ENCODE data around the gene MLST8.

The MLST8 gene

DNA sequence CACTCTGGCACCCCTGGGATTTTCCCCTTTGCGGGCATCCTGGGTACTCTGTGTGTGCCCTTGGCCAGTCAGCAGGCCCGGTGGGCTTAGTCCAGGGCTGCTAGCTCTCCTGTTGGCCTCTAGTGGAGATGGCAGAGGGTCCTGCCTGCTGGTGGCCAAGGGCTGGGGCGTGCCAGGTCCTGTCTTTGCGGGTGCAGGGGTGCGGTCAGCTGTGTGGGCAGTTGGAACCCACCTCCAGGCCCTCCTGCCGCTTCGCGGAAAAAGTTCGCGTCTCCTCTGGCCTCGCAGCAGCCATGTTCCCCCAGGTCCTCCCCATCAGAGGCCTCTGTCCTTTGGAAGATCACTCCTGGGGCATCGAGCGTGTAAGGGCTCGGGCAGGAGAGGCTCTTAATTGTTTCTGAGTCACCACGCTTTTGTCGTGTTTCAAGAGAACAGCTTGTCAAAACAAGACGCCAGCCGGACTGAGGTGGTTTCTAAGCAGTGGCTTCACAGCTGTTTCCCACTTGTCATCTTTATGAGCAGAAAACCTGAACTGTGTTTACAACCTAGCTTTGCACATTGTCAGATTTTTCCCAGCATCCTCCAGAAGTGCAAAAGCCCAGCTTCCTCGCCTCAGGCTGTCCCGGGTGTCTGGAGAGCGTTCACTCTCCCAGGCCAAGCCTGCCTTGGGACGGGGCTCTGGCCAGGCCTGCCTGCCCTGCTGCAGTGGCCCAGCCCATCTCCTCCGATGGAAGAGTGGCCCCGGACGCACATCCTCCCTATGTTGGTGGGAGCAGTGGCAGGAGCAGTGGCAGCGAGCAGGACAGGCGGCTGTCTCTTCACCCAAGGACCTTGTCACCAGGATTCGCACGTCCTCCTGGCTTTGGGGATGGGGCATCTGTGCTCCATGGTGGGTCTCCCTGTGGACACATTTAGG, 26.0 kb downstream of the MLST8 start:
- Histone ChIP-seq H3K9ac (ENCODE audit: low read depth in 1 of 2, low read length in 2 of 2) (no peak overlapping the region), H3K27ac (ENCODE audit: low read depth, low read length) (no peak overlapping the region), H3K36me3 (ENCODE audit: control insufficient read depth in 1 of 2, insufficient read depth in 2 of 2, low read length in 2 of 2) (peaks cover 22 to 68% of the 10 kb centered on the region in 2 donors), H3K27me3 (ENCODE audit: control insufficient read depth in 1 of 2, insufficient read depth in 2 of 2, low read length in 2 of 2) (peaks cover 3 to 5% of the 10 kb centered on the region in 2 donors), H3K4me3 (ENCODE audit: low read depth in 1 of 2, low read length in 2 of 2) (no peak overlapping the region), H3K9me3 (ENCODE audit: control insufficient read depth in 1 of 2, low read length in 2 of 2) (no peaks in the 10 kb centered on the region), H3K4me1 (ENCODE audit: control insufficient read depth in 1 of 2, insufficient read depth in 2 of 2, low read length in 2 of 2) (peaks cover 2 to 5% of the 10 kb centered on the region in 2 donors)

DNA sequence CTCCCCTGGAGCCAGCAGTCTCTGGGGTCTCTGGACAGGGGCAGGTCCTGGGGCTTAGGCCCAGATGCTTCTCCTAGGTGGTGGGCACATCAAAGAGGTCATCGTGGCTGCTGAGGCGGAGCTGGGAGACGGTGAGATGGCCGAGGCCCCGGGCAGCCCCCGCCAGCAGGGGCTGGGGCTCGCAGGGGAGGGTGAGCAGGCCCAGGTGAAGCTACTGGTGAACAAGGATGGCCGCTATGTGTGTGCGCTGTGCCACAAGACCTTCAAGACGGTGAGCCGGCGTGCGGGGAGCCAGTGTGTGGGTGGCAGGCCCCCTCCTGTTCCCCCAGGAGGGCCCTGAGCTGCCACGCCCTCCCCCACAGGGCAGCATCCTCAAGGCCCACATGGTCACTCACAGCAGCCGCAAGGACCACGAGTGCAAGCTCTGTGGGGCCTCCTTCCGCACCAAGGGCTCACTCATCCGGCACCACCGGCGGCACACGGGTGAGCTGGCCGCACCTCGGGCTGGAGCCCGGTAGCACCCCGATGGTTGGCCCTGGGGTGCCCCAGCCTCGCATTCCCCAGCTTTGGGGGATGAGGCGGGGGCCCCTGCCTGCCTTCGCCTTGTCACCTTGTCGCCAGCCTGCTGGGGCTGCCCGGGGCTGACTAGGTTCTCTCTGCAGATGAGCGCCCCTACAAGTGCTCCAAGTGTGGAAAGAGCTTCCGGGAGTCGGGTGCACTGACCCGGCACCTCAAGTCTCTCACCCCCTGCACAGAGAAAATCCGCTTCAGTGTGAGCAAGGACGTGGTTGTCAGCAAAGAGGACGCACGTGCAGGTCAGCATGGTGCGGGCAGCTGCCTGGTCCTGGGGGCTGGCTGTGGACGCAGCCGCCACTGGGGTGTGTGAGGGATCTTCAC, 27.1 kb downstream of the MLST8 start:
- H3K27ac ChIP-seq (ENCODE audit: low read depth, low read length): no peak overlapping the region
- H3K27me3 ChIP-seq (ENCODE audit: control insufficient read depth in 1 of 2, insufficient read depth in 2 of 2, low read length in 2 of 2): peaks cover 5 to 7% of the 10 kb centered on the region in 2 donors
- no peak overlapping the region for H3K9ac ChIP-seq (ENCODE audit: low read depth in 1 of 2, low read length in 2 of 2)
- peaks cover 22 to 68% of the 10 kb centered on the region in 2 donors for H3K36me3 ChIP-seq (ENCODE audit: control insufficient read depth in 1 of 2, insufficient read depth in 2 of 2, low read length in 2 of 2)
- no peaks in the 10 kb centered on the region for H3K9me3 ChIP-seq (ENCODE audit: control insufficient read depth in 1 of 2, low read length in 2 of 2)
- H3K4me3 ChIP-seq (ENCODE audit: low read depth in 1 of 2, low read length in 2 of 2): no peak overlapping the region
- H3K4me1 ChIP-seq (ENCODE audit: control insufficient read depth in 1 of 2, insufficient read depth in 2 of 2, low read length in 2 of 2): peaks cover 0 to 9% of the 10 kb centered on the region in 2 donors

DNA sequence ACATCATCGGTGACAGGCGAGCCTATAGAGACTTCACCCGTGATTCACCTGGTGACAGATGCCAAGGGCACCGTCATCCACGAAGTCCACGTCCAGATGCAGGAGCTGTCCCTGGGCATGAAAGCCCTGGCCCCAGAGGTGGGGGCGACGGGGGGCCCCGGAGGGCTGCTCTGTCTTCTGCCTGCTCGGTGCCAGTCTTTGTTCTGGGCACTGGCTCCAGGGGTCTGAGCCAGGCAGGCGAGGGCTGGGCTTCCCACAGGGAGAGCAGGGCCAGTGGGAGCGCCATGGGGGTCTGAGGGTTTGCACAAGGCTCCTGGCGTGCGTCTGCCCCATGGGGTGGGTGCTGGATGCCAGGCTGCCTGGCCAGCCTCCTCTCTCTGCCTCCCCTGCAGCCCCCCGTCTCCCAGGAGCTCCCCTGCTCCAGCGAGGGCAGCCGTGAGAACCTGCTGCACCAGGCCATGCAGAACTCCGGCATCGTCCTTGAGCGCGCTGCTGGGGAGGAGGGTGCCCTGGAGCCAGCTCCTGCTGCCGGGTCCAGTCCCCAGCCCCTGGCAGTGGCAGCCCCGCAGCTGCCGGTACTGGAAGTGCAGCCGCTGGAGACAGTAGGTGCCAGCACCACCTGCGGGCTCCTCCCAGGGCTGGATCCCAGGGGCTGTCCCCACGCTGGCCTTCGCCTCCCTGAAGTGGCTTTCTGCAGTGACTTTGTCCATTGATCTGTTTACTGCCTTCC, 28.0 kb downstream of the MLST8 start:
- no peak overlapping the region for H3K27ac ChIP-seq (ENCODE audit: low read depth, low read length)
- H3K27me3 ChIP-seq (ENCODE audit: control insufficient read depth in 1 of 2, insufficient read depth in 2 of 2, low read length in 2 of 2): peaks cover 12 to 14% of the 10 kb centered on the region in 2 donors
- H3K9me3 ChIP-seq (ENCODE audit: control insufficient read depth in 1 of 2, low read length in 2 of 2): no peaks in the 10 kb centered on the region
- H3K36me3 ChIP-seq (ENCODE audit: control insufficient read depth in 1 of 2, insufficient read depth in 2 of 2, low read length in 2 of 2): peaks cover 22 to 68% of the 10 kb centered on the region in 2 donors
- H3K4me1 ChIP-seq (ENCODE audit: control insufficient read depth in 1 of 2, insufficient read depth in 2 of 2, low read length in 2 of 2): peaks cover 0 to 17% of the 10 kb centered on the region in 2 donors
- no peak overlapping the region for H3K4me3 ChIP-seq (ENCODE audit: low read depth in 1 of 2, low read length in 2 of 2)
- no peak overlapping the region for H3K9ac ChIP-seq (ENCODE audit: low read depth in 1 of 2, low read length in 2 of 2)

DNA sequence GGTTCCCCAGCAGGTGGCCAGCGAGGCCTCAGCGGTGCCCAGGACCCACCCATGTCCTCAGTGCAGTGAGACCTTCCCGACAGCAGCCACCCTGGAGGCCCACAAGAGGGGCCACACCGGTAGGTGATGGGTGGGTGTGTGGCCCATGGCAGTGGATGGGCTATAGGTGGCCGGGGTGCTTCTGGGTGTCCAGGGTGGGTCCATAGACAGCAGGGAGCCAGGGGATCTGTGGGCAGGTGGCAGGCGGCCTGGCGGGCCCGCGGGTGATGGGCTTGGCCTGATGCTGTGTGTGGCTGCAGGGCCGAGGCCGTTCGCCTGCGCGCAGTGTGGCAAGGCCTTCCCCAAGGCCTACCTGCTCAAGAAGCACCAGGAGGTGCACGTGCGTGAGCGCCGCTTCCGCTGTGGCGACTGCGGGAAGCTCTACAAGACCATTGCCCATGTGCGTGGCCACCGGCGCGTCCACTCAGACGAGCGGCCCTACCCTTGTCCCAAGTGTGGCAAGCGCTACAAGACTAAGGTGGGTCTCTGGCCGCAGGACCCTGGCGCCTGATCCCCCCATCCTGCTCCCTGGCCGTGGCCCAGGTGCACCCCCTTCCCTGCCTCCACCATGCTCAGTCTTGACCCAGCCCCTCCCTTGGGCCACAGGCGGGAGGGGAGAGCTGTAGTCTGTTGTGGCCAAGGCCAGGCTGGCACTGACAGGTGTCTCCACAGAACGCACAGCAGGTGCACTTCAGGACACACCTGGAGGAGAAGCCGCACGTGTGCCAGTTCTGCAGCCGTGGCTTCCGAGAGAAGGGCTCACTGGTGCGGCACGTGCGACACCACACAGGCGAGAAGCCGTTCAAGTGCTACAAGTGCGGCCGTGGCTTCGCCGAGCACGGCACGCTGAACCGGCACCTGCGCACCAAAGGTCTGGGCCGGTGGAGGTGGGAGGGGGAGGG, 28.9 kb downstream of the MLST8 start:
- Histone ChIP-seq H3K36me3 (ENCODE audit: control insufficient read depth in 1 of 2, insufficient read depth in 2 of 2, low read length in 2 of 2) (peaks cover 17 to 58% of the 10 kb centered on the region in 2 donors), H3K9me3 (ENCODE audit: control insufficient read depth in 1 of 2, low read length in 2 of 2) (no peaks in the 10 kb centered on the region), H3K4me3 (ENCODE audit: low read depth in 1 of 2, low read length in 2 of 2) (no peak overlapping the region), H3K4me1 (ENCODE audit: control insufficient read depth in 1 of 2, insufficient read depth in 2 of 2, low read length in 2 of 2) (peaks cover 0 to 17% of the 10 kb centered on the region in 2 donors), H3K9ac (ENCODE audit: low read depth in 1 of 2, low read length in 2 of 2) (no peak overlapping the region), H3K27ac (ENCODE audit: low read depth, low read length) (no peak overlapping the region), H3K27me3 (ENCODE audit: control insufficient read depth in 1 of 2, insufficient read depth in 2 of 2, low read length in 2 of 2) (peaks cover 16% of the 10 kb centered on the region in 2 donors)

DNA sequence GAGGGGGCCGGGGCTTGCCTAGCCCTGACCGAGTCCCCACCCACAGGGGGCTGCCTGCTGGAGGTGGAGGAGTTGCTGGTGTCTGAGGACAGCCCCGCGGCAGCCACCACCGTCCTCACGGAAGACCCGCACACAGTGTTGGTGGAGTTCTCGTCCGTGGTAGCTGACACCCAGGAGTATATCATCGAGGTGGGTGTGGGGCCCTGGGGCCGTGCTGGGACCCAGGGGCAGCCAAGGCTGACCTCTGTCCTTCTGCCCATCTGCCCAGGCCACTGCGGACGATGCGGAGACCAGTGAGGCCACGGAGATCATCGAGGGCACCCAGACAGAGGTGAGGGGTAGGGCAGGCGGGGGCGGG, 29.5 kb downstream of the MLST8 start:
- Histone ChIP-seq H3K27me3 (ENCODE audit: control insufficient read depth in 1 of 2, insufficient read depth in 2 of 2, low read length in 2 of 2) (peaks cover 16% of the 10 kb centered on the region in 2 donors), H3K9me3 (ENCODE audit: control insufficient read depth in 1 of 2, low read length in 2 of 2) (no peaks in the 10 kb centered on the region), H3K4me1 (ENCODE audit: control insufficient read depth in 1 of 2, insufficient read depth in 2 of 2, low read length in 2 of 2) (peaks cover 0 to 17% of the 10 kb centered on the region in 2 donors), H3K9ac (ENCODE audit: low read depth in 1 of 2, low read length in 2 of 2) (no peak overlapping the region), H3K36me3 (ENCODE audit: control insufficient read depth in 1 of 2, insufficient read depth in 2 of 2, low read length in 2 of 2) (peaks cover 11 to 52% of the 10 kb centered on the region in 2 donors), H3K27ac (ENCODE audit: low read depth, low read length) (no peak overlapping the region), H3K4me3 (ENCODE audit: low read depth in 1 of 2, low read length in 2 of 2) (no peak overlapping the region)

DNA sequence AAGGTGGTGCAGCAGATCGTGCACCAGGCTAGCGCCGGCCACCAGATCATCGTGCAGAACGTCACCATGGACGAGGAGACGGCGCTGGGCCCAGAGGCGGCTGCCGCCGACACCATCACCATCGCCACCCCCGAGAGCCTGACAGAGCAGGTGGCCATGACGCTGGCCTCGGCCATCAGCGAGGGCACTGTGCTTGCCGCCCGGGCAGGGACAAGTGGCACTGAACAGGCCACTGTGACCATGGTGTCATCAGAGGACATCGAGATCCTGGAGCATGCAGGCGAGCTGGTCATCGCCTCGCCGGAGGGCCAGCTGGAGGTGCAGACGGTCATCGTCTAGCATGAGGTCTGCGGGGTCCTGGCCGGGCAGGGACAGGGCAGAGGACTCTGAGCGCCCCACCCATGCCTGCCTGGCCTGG, 30.0 kb downstream of the MLST8 start:
- Histone ChIP-seq H3K4me3 (ENCODE audit: low read depth in 1 of 2, low read length in 2 of 2) (no peak overlapping the region), H3K9me3 (ENCODE audit: control insufficient read depth in 1 of 2, low read length in 2 of 2) (no peaks in the 10 kb centered on the region), H3K9ac (ENCODE audit: low read depth in 1 of 2, low read length in 2 of 2) (no peak overlapping the region), H3K27ac (ENCODE audit: low read depth, low read length) (no peak overlapping the region), H3K27me3 (ENCODE audit: control insufficient read depth in 1 of 2, insufficient read depth in 2 of 2, low read length in 2 of 2) (peaks cover 16% of the 10 kb centered on the region in 2 donors), H3K36me3 (ENCODE audit: control insufficient read depth in 1 of 2, insufficient read depth in 2 of 2, low read length in 2 of 2) (peaks cover 11 to 47% of the 10 kb centered on the region in 2 donors), H3K4me1 (ENCODE audit: control insufficient read depth in 1 of 2, insufficient read depth in 2 of 2, low read length in 2 of 2) (peaks cover 0 to 17% of the 10 kb centered on the region in 2 donors)

DNA sequence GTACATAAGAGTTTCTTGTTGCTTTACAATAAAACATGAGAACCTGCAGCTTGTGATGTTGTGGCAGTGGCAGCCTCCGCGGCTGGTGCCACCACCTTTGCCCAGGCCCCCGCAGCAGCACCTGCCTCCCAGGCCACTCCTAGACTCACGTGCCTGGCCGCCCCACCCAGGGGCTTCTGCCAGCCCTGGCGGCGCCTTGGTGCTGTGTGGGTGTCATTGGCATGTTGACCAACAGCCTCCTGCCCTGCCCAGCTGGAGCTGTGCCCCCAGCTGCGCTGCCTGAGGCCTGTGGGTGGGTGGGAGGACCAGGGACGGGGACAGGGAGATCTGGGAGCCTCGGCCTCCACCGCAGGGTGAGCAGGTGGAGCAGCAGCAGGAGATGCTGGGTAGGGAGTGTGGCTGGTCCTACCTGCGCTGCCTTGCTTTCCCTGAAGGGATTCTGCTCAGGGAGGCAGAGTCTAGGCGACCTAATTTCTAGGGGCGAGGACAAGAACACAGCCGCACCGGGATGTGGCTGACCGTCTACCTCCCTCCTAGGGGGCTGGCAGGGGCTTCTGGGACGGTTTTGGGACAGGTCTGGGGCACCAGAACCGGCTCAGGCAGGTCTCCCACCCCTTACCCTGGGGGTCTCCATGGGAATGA, 30.6 kb downstream of the MLST8 start:
- Histone ChIP-seq H3K27me3 (ENCODE audit: control insufficient read depth in 1 of 2, insufficient read depth in 2 of 2, low read length in 2 of 2) (peaks cover 16% of the 10 kb centered on the region in 2 donors), H3K9me3 (ENCODE audit: control insufficient read depth in 1 of 2, low read length in 2 of 2) (no peaks in the 10 kb centered on the region), H3K36me3 (ENCODE audit: control insufficient read depth in 1 of 2, insufficient read depth in 2 of 2, low read length in 2 of 2) (peaks cover 11 to 47% of the 10 kb centered on the region in 2 donors), H3K9ac (ENCODE audit: low read depth in 1 of 2, low read length in 2 of 2) (no peak overlapping the region), H3K27ac (ENCODE audit: low read depth, low read length) (no peak overlapping the region), H3K4me1 (ENCODE audit: control insufficient read depth in 1 of 2, insufficient read depth in 2 of 2, low read length in 2 of 2) (peaks cover 0 to 17% of the 10 kb centered on the region in 2 donors), H3K4me3 (ENCODE audit: low read depth in 1 of 2, low read length in 2 of 2) (no peak overlapping the region)

DNA sequence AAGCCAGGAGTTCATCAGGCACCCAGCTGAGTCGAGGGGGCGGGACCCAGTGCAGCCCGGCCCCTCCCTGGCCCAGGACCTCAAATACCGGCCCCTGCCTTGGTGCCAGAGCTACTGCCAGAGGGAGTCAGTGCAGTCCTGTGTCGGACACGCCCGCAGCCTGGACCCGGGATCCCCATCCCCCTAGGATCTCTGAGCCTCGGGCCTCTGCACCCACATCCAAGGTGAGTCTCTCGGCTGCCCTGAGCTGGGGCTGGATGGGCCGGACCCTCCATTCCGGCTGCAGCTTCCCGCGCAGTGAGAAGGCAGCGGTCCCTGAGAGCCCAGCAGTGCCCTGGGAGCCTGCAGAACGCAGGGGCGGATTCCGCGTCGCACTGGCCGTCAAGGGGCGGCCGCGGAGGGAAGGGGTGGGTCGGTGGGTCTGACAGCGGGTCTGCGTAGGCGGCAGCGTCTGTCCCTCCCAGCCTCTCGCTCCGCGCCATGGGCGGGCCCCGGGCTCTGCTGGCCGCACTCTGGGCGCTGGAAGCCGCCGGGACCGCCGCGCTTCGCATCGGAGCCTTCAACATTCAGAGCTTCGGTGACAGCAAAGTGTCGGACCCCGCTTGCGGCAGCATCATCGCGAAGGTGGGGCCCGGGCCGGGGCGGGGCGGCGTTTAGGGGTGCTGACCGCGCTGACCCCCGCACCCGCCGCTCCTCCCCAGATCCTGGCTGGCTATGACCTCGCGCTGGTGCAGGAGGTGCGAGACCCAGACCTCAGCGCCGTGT, 31.3 kb downstream of the MLST8 start, which contains the start of gene DNASE1L2:
TSS of gene DNASE1L2 (plus strand) at position 108 of the 765 bp plus-strand sequence. CDS start at position 481, 373 bp downstream.
- no peaks in the 10 kb centered on the region for H3K9me3 ChIP-seq (ENCODE audit: control insufficient read depth in 1 of 2, low read length in 2 of 2)
- H3K4me3 ChIP-seq (ENCODE audit: low read depth in 1 of 2, low read length in 2 of 2): peak within 1 kb of the TSS in 1 of 2 donors; percentile 32
- peaks cover 11 to 40% of the 10 kb centered on the region in 2 donors for H3K36me3 ChIP-seq (ENCODE audit: control insufficient read depth in 1 of 2, insufficient read depth in 2 of 2, low read length in 2 of 2)
- H3K27ac ChIP-seq (ENCODE audit: low read depth, low read length): no peak within 1 kb of the TSS
- no peak within 1 kb of the TSS for H3K9ac ChIP-seq (ENCODE audit: low read depth in 1 of 2, low read length in 2 of 2)
- peaks cover 16% of the 10 kb centered on the region in 2 donors for H3K27me3 ChIP-seq (ENCODE audit: control insufficient read depth in 1 of 2, insufficient read depth in 2 of 2, low read length in 2 of 2)
- peaks cover 0 to 17% of the 10 kb centered on the region in 2 donors for H3K4me1 ChIP-seq (ENCODE audit: control insufficient read depth in 1 of 2, insufficient read depth in 2 of 2, low read length in 2 of 2)
